ENCODE data around the gene KIF16B. TPM values are rescaled to one million over a fixed set of nuclear protein-coding genes. Genes with fewer than 3 reads are reported as not detected.

Gene KIF16B
- total and polyA plus RNA-seq, 2 of the 13 experiments (the other 11 are each of a cell fraction or from before 2014, with no cell fraction given): 6.9 to 18.0 TPM

DNA sequence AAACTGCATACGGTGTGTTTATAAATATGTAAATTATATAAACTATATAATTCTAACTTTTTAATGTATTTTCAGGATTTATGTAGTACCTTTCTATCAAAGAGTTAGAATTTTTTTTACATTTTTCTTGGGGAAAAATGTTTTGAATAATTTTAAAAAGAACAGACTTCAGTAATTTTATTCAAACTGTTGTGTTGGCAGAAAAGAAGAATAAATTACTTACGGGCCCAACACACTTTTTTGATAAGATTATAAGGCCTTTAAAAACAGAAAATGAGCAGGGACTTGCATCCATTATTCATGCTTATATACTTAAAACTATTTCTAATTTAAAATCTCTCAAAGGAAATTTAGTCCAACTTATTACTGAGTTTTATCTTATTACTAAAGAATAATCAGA lies 58.2 kb downstream of the KIF16B start:
- H3K4me2 ChIP-seq (ENCODE audit: low read depth, low read length): no peak overlapping the region
- no peaks in the 10 kb centered on the region for H3K79me2 ChIP-seq (ENCODE audit: insufficient read depth, low read length)
- 95% methylated on average over 2 of the region's 2 CpGs for WGBS (ENCODE audit: low lambda C conversion rate)
- no peaks in the 10 kb centered on the region for H3K4me1 ChIP-seq (ENCODE audit: insufficient read depth, low read length)
- H3K27ac ChIP-seq (ENCODE audit: extremely low read length, insufficient read depth, low read length): no peak overlapping the region
- TF ChIP-seq, protein P1, sequence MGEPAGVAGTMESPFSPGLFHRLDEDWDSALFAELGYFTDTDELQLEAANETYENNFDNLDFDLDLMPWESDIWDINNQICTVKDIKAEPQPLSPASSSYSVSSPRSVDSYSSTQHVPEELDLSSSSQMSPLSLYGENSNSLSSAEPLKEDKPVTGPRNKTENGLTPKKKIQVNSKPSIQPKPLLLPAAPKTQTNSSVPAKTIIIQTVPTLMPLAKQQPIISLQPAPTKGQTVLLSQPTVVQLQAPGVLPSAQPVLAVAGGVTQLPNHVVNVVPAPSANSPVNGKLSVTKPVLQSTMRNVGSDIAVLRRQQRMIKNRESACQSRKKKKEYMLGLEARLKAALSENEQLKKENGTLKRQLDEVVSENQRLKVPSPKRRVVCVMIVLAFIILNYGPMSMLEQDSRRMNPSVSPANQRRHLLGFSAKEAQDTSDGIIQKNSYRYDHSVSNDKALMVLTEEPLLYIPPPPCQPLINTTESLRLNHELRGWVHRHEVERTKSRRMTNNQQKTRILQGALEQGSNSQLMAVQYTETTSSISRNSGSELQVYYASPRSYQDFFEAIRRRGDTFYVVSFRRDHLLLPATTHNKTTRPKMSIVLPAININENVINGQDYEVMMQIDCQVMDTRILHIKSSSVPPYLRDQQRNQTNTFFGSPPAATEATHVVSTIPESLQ (CRISPR knock-in tag; conservative IDR thresholded peaks at IDR 0.05): no peak
- TF ChIP-seq, protein P2, sequence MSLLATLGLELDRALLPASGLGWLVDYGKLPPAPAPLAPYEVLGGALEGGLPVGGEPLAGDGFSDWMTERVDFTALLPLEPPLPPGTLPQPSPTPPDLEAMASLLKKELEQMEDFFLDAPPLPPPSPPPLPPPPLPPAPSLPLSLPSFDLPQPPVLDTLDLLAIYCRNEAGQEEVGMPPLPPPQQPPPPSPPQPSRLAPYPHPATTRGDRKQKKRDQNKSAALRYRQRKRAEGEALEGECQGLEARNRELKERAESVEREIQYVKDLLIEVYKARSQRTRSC (CRISPR knock-in tag; IDR thresholded peaks at IDR 0.05; ENCODE audit: low read depth): no peak
- TF ChIP-seq PAWR (CRISPR knock-in tag; IDR thresholded peaks at IDR 0.05; ENCODE audit: borderline replicate concordance): no peak
- TF ChIP-seq TEF (CRISPR knock-in tag; IDR thresholded peaks at IDR 0.05): no peak
- no peak for TF ChIP-seq ZNF326 (CRISPR knock-in tag; IDR thresholded peaks at IDR 0.05; ENCODE audit: borderline replicate concordance)
- intact Hi-C loops (cut with micrococcal nuclease; ENCODE audit: unreplicated experiment) (loop anchor here (5.0 kb wide), 1 partner anchor 62 kb away; no protein-coding TSS in a partner anchor), in situ Hi-C loops (cut with HindIII; ENCODE audit: extremely low pct_ligation_motif_present, low pct_unique_long_range_greater_than_20kb) (loop anchor here (5.0 to 10.0 kb wide), 2 partner anchors 110 to 247 kb away; no protein-coding TSS in a partner anchor)
- no peak overlapping the region for H2AFZ ChIP-seq (ENCODE audit: low read length)
- POLR2A ChIA-PET: no interaction called here
- ATAC-seq: no peak
- no peaks in the 10 kb centered on the region for H4K20me1 ChIP-seq (ENCODE audit: insufficient read depth, low read length)
- no peaks in the 10 kb centered on the region for H3K27me3 ChIP-seq (ENCODE audit: control insufficient read depth in 1 of 2, insufficient read depth in 2 of 2, low read length in 2 of 2)
- no peak overlapping the region for H3K9ac ChIP-seq (ENCODE audit: insufficient read depth, low read depth, low read length)
- BruUV-seq (replicated peaks): no TSS peak
- CTCF ChIA-PET (ENCODE audit: low intra/inter-chr PET ratio, low total read pairs): no interaction called here
- DNase-seq (ENCODE audit: low spot score): no peak
- FAIRE-seq: no peak
- no peaks in the 10 kb centered on the region for H3K9me3 ChIP-seq (ENCODE audit: low read length)
- peaks cover 5 to 6% of the 10 kb centered on the region in 2 experiments; a peak in 4 of 5 replicates for H3K36me3 ChIP-seq (replicated peaks in 1 of 2; ENCODE audit: control insufficient read depth in 1 of 2, insufficient read depth in 2 of 2, low read length in 2 of 2)
- no peak overlapping the region for H3K4me3 ChIP-seq (replicated peaks in 1 of 3; ENCODE audit: insufficient read depth in 1 of 3, low read depth in 2 of 3, low read length in 3 of 3)
